ENCODE measurements around the gene CACNA1S. TPM values are rescaled to one million over a fixed set of nuclear protein-coding genes. Genes with fewer than 3 reads are reported as not detected.

CACNA1S gene
- total and polyA plus RNA-seq, 2 donors (not counting 1 experiment from before 2014, with no cell fraction given) = not detected

DNA sequence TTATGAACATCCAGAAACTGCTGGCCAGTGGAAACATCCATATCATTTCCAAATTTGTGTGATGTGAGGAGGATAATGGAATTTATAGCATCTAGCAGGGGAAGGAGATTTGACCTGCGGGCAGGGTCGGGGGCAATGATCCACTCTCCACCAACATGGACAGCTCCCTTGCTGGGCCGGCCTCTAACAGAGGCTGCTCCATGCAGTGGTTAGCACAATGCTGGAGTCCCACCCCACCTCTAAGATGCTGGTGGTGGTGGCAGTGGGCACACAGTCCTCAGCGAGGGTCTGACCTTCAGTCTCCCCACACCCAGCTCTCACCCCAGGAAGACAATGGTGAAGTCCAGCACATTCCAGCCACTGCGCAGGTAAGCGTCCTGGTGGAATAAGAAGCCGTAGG is 18.7 kb downstream of the CACNA1S start:
- ChIA-PET CTCF (no interaction called here), POLR2A (no interaction called here)
- Histone ChIP-seq H3K4me1 (ENCODE audit: control insufficient read depth in 2 of 2, insufficient read depth in 2 of 2, low read length in 2 of 2) (no peaks in the 10 kb centered on the region), H2AFZ (ENCODE audit: insufficient read depth, low read depth, low read length, poor library complexity, severe bottlenecking) (no peak overlapping the region), H3K36me3 (replicated peaks in 1 of 2; ENCODE audit: control extremely low read depth in 1 of 2, control insufficient read depth in 1 of 2, extremely low read depth in 1 of 2, insufficient read depth in 2 of 2, low read length in 1 of 2) (no peaks in the 10 kb centered on the region), H3K4me3 (ENCODE audit: control extremely low read depth in 1 of 5, extremely low read depth in 1 of 5, insufficient read depth in 1 of 5, low read depth in 2 of 5, low read length in 4 of 5) (no peak overlapping the region), H4K20me1 (ENCODE audit: control insufficient read depth, insufficient read depth, low read length, poor library complexity, severe bottlenecking) (no peaks in the 10 kb centered on the region), H3K79me2 (ENCODE audit: control insufficient read depth, insufficient read depth, low read length) (no peaks in the 10 kb centered on the region), H3K4me2 (replicated peaks; ENCODE audit: low read depth, low read length, poor library complexity, severe bottlenecking) (no peak overlapping the region), H3K9me3 (ENCODE audit: control extremely low read depth in 1 of 3, control insufficient read depth in 2 of 3, insufficient read depth in 1 of 3, low read length in 2 of 3) (no peaks in the 10 kb centered on the region), H3K9ac (ENCODE audit: low read length) (no peak overlapping the region), H3K27ac (ENCODE audit: low read length in 2 of 2) (no peak overlapping the region), H3K27me3 (replicated peaks in 1 of 4; ENCODE audit: control extremely low read depth in 1 of 4, control insufficient read depth in 3 of 4, insufficient read depth in 4 of 4, low read length in 3 of 4) (peaks cover 0 to 3% (median 0%) of the 10 kb centered on the region in 4 experiments)
- Mint-ChIP-seq H3K9me3 (ENCODE audit: insufficient read depth) (no peaks in the 10 kb centered on the region), H3K27me3 (no peaks in the 10 kb centered on the region), H3K4me1 (no peaks in the 10 kb centered on the region), H3K27ac (no peak overlapping the region), H3K4me3 (no peak overlapping the region)
- DNase-seq (no peak), ATAC-seq (ENCODE audit: low read depth) (no peak)
- TF ChIP-seq EZH2 (IDR thresholded peaks at IDR 0.05; ENCODE audit: borderline replicate concordance, insufficient read depth, low read depth, low read length, poor library complexity, severe bottlenecking) = no peak
- TF ChIP-seq, protein P1, sequence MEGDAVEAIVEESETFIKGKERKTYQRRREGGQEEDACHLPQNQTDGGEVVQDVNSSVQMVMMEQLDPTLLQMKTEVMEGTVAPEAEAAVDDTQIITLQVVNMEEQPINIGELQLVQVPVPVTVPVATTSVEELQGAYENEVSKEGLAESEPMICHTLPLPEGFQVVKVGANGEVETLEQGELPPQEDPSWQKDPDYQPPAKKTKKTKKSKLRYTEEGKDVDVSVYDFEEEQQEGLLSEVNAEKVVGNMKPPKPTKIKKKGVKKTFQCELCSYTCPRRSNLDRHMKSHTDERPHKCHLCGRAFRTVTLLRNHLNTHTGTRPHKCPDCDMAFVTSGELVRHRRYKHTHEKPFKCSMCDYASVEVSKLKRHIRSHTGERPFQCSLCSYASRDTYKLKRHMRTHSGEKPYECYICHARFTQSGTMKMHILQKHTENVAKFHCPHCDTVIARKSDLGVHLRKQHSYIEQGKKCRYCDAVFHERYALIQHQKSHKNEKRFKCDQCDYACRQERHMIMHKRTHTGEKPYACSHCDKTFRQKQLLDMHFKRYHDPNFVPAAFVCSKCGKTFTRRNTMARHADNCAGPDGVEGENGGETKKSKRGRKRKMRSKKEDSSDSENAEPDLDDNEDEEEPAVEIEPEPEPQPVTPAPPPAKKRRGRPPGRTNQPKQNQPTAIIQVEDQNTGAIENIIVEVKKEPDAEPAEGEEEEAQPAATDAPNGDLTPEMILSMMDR (IDR thresholded peaks at IDR 0.05) = no peak
- 92% methylated on average over 4 of the region's 7 CpGs for WGBS (ENCODE audit: insufficient coverage)
- intact Hi-C loops (cut with micrococcal nuclease) = no loop called here

DNA sequence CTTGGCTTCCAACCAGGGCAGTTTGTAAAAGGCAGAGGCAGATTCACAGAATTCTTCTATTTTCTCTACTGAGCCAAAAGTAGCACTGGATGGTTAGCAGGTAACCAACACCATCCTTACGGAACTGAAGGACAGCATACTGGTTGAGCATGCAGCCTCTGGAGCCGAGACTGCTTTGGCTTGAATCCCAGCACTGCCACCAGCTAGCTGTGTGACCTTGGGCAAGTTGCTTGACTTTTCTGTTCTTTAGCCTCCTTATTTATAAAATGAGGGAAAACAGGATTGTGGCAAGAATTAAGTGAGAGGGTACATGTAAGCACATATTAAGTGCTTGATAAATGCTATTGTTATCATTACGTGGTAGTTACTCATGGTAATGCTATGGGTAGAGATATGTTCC is 19.5 kb downstream of the CACNA1S start:
- no peak for DNase-seq
- Histone ChIP-seq H3K4me3 (ENCODE audit: control extremely low read depth in 1 of 5, extremely low read depth in 1 of 5, insufficient read depth in 1 of 5, low read depth in 2 of 5, low read length in 4 of 5) (no peak overlapping the region), H3K9me3 (ENCODE audit: control extremely low read depth in 1 of 3, control insufficient read depth in 2 of 3, insufficient read depth in 1 of 3, low read length in 2 of 3) (no peaks in the 10 kb centered on the region), H4K20me1 (ENCODE audit: control insufficient read depth, insufficient read depth, low read length, poor library complexity, severe bottlenecking) (no peaks in the 10 kb centered on the region), H3K4me1 (ENCODE audit: control insufficient read depth in 2 of 2, insufficient read depth in 2 of 2, low read length in 2 of 2) (no peaks in the 10 kb centered on the region), H3K79me2 (ENCODE audit: control insufficient read depth, insufficient read depth, low read length) (no peaks in the 10 kb centered on the region), H3K27ac (ENCODE audit: low read length in 2 of 2) (no peak overlapping the region), H3K9ac (ENCODE audit: low read length) (no peak overlapping the region), H2AFZ (ENCODE audit: insufficient read depth, low read depth, low read length, poor library complexity, severe bottlenecking) (no peak overlapping the region), H3K27me3 (replicated peaks in 1 of 4; ENCODE audit: control extremely low read depth in 1 of 4, control insufficient read depth in 3 of 4, insufficient read depth in 4 of 4, low read length in 3 of 4) (peaks cover 0 to 3% (median 0%) of the 10 kb centered on the region in 4 experiments), H3K36me3 (replicated peaks in 1 of 2; ENCODE audit: control extremely low read depth in 1 of 2, control insufficient read depth in 1 of 2, extremely low read depth in 1 of 2, insufficient read depth in 2 of 2, low read length in 1 of 2) (no peaks in the 10 kb centered on the region), H3K4me2 (replicated peaks; ENCODE audit: low read depth, low read length, poor library complexity, severe bottlenecking) (no peak overlapping the region)
- intact Hi-C loops (cut with micrococcal nuclease) = no loop called here
- ATAC-seq (ENCODE audit: low read depth) = no peak
- 100% methylated on average over 1 of the region's 3 CpGs for WGBS (ENCODE audit: insufficient coverage)
- Mint-ChIP-seq H3K27me3 (peaks cover 7% of the 10 kb centered on the region), H3K27ac (no peak overlapping the region), H3K9me3 (ENCODE audit: insufficient read depth) (no peaks in the 10 kb centered on the region), H3K4me3 (no peak overlapping the region), H3K4me1 (no peaks in the 10 kb centered on the region)
- ChIA-PET CTCF (no interaction called here), POLR2A (no interaction called here)
- no peak for TF ChIP-seq EZH2 (IDR thresholded peaks at IDR 0.05; ENCODE audit: borderline replicate concordance, insufficient read depth, low read depth, low read length, poor library complexity, severe bottlenecking)

All from B cell (primary cell).